WTC11 (cell line): ENCODE results near the gene PSMC3.

Source experiments
- AR ChIP-seq: fragments of 250-450 bp; sonication (Bioruptor Pico); IDR thresholded peaks from 2 replicates; pipeline ENCODE4 v1.9.0; 2021; ENCODE audit warnings: mild to moderate bottlenecking
- ATF1 ChIP-seq: sonication (generic); formaldehyde crosslinking; IDR thresholded peaks from 2 replicates; pipeline ENCODE4 v1.8.1; 2023; ENCODE audit warnings: mild to moderate bottlenecking, moderate library complexity, missing genetic modification reagents
- CREB1 ChIP-seq: sonication (generic); formaldehyde crosslinking; IDR thresholded peaks from 2 replicates; pipeline ENCODE4 v1.8.0; 2023; ENCODE audit warnings: mild to moderate bottlenecking, missing genetic modification reagents
- CTCF ChIP-seq: fragments of 200-600 bp; IDR thresholded peaks from 2 replicates; pipeline ENCODE4 v1.8.0; 2022; ENCODE audit warnings: antibody characterized with exemption
- E2F1 ChIP-seq: sonication (generic); formaldehyde crosslinking; IDR thresholded peaks from 2 replicates; pipeline ENCODE4 v1.8.0; 2022; ENCODE audit warnings: mild to moderate bottlenecking, missing genetic modification reagents
- ELF4 ChIP-seq: sonication (generic); formaldehyde crosslinking; IDR thresholded peaks from 2 replicates; pipeline ENCODE4 v1.8.1; 2022; ENCODE audit warnings: low read depth, mild to moderate bottlenecking, moderate library complexity, missing genetic modification reagents
- MXD4 ChIP-seq: fragments of 250-450 bp; sonication (Bioruptor Pico); IDR thresholded peaks from 2 replicates; pipeline ENCODE4 v1.8.0; 2021; ENCODE audit warnings: mild to moderate bottlenecking, moderate library complexity, borderline replicate concordance
- SMAD3 ChIP-seq: sonication (generic); formaldehyde crosslinking; IDR thresholded peaks from 2 replicates; pipeline ENCODE4 v1.8.0; 2022; ENCODE audit warnings: missing genetic modification reagents, mild to moderate bottlenecking, borderline replicate concordance
- USF2 ChIP-seq: sonication (generic); formaldehyde crosslinking; IDR thresholded peaks from 2 replicates; pipeline ENCODE4 v1.8.1; 2023; ENCODE audit warnings: mild to moderate bottlenecking, missing genetic modification reagents, moderate library complexity
- ZBTB21 ChIP-seq: sonication (generic); formaldehyde crosslinking; IDR thresholded peaks from 2 replicates; pipeline ENCODE4 v1.8.1; 2023; ENCODE audit warnings: mild to moderate bottlenecking, missing genetic modification reagents, borderline replicate concordance
- ZBTB43 ChIP-seq: sonication (generic); formaldehyde crosslinking; IDR thresholded peaks from 2 replicates; pipeline ENCODE4 v1.8.1; 2023; ENCODE audit warnings: mild to moderate bottlenecking, missing genetic modification reagents

GRCh38 chr11:47425611-47426010 lies 628 bp downstream of the PSMC3 start:
- no peak for TF ChIP-seq SMAD3 (CRISPR knock-in tag)
- TF ChIP-seq ZBTB21 (CRISPR knock-in tag) = no peak
- no peak for TF ChIP-seq CTCF
- TF ChIP-seq E2F1 = no peak
- no peak for TF ChIP-seq ATF1
- no peak for TF ChIP-seq AR (CRISPR knock-in tag)
- no peak for TF ChIP-seq ELF4
- no peak for TF ChIP-seq CREB1 (CRISPR knock-in tag)
- no peak for TF ChIP-seq MXD4
- TF ChIP-seq USF2 (CRISPR knock-in tag) = no peak
- no peak for TF ChIP-seq ZBTB43 (CRISPR knock-in tag)
